HG03575 (cell line): ENCODE data around the gene FPR1.

Experiments
- ATAC-seq: cut with Tn5 transposase; IDR thresholded peaks from one replicate; pipeline ENCODE4 v1.9.1; 2021; ENCODE audit not compliant: unreplicated experiment, insufficient number of reproducible peaks, low FRiP score; ENCODE audit errors: extremely low read depth

FPR1 gene

GRCh38 chr19:51751655-51752054 lies at the start of gene FPR1:
TSS of gene FPR1 (minus strand) at chr19:51751878. CDS start at chr19:51746994, 4,884 bp downstream.
- no peak for ATAC-seq

- no peak for ATAC-seq
Observed at GRCh38 chr19:51800473-51801244, 49.0 kb upstream of the FPR1 start.

- ATAC-seq = no peak
Observed at GRCh38 chr19:51799774-51800472, 48.2 kb upstream of the FPR1 start.

- no peak for ATAC-seq
Observed at GRCh38 chr19:51799034-51799773, 47.5 kb upstream of the FPR1 start.

GRCh38 chr19:51798062-51798461 lies 46.4 kb upstream of the FPR1 start:
- no peak for ATAC-seq

- ATAC-seq = no peak
Observed at GRCh38 chr19:51797480-51797879, 45.8 kb upstream of the FPR1 start.

GRCh38 chr19:51796195-51796679 lies 44.6 kb upstream of the FPR1 start:
- ATAC-seq = no peak

GRCh38 chr19:51794885-51795490 lies 43.3 kb upstream of the FPR1 start, which contains the start of gene FPR3:
TSS of gene FPR3 (plus strand) at chr19:51795157. CDS start at chr19:51823749, 28,592 bp downstream.
- no peak for ATAC-seq

- ATAC-seq = no peak
Observed at GRCh38 chr19:51793994-51794393, 42.3 kb upstream of the FPR1 start.

GRCh38 chr19:51792932-51793331 lies 41.3 kb upstream of the FPR1 start:
- ATAC-seq = no peak

- ATAC-seq = no peak
Observed at GRCh38 chr19:51789061-51789795, 37.5 kb upstream of the FPR1 start.

- ATAC-seq = no peak
Observed at GRCh38 chr19:51788029-51788428, 36.4 kb upstream of the FPR1 start.

- ATAC-seq = no peak
Observed at GRCh38 chr19:51786646-51787494, 35.2 kb upstream of the FPR1 start.

- no peak for ATAC-seq
Observed at GRCh38 chr19:51784922-51785690, 33.4 kb upstream of the FPR1 start.

- no peak for ATAC-seq
Observed at GRCh38 chr19:51784109-51784785, 32.6 kb upstream of the FPR1 start.

- no peak for ATAC-seq
Observed at GRCh38 chr19:51783372-51783771, 31.7 kb upstream of the FPR1 start.
